Measurements from ENCODE around the gene BLACAT1. TPM values are rescaled to one million over a fixed set of nuclear protein-coding genes. Genes with fewer than 3 reads are reported as not detected.

Gene BLACAT1
- total and polyA plus RNA-seq, 9 of the 15 experiments (the other 6 are each of a cell fraction or from before 2014, with no cell fraction given), result 0.10 to 5.9 (median 0.73) TPM

- TF ChIP-seq, protein P1, sequence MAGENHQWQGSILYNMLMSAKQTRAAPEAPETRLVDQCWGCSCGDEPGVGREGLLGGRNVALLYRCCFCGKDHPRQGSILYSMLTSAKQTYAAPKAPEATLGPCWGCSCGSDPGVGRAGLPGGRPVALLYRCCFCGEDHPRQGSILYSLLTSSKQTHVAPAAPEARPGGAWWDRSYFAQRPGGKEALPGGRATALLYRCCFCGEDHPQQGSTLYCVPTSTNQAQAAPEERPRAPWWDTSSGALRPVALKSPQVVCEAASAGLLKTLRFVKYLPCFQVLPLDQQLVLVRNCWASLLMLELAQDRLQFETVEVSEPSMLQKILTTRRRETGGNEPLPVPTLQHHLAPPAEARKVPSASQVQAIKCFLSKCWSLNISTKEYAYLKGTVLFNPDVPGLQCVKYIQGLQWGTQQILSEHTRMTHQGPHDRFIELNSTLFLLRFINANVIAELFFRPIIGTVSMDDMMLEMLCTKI (IDR thresholded peaks at IDR 0.05; ENCODE audit: partially characterized antibody), result no peak
Observed at GRCh38 chr1:205437570-205437969, 18.3 kb downstream of the BLACAT1 start (continued).

GRCh38 chr1:205436776-205437410 is 19.0 kb downstream of the BLACAT1 start:
- 1% methylated on average over 5 of the region's 5 CpGs for WGBS (ENCODE audit: insufficient coverage, low coverage, missing lambda C conversion rate)
- FAIRE-seq (no peak), DNase-seq (ENCODE audit: extremely low read depth in 1 of 4, low spot score in 3 of 4) (no peak), ATAC-seq (no peak)
- peaks cover 11 to 39% of the 10 kb centered on the region in 2 experiments; a peak in 3 of 5 replicates for H3K27me3 ChIP-seq (ENCODE audit: control insufficient read depth in 2 of 2, insufficient read depth in 2 of 2, low read length in 2 of 2)
- no peak overlapping the region for H2AFZ ChIP-seq (ENCODE audit: low read depth, low read length)
- H3K79me2 ChIP-seq (ENCODE audit: control insufficient read depth, insufficient read depth, low read length), result no peaks in the 10 kb centered on the region
- intact Hi-C loops (cut with micrococcal nuclease), result loop anchor here (10.0 kb wide), 1 partner anchor 82 kb away; the partner anchor contains the start of gene KLHDC8A
- no peaks in the 10 kb centered on the region for H3K9me1 ChIP-seq (ENCODE audit: control insufficient read depth, insufficient read depth, low read length)
- no peaks in the 10 kb centered on the region for H3K36me3 ChIP-seq (ENCODE audit: control insufficient read depth, insufficient read depth, low read length)
- in situ Hi-C loops (cut with MboI), result no loop called here
- H3K9me3 ChIP-seq (replicated peaks; ENCODE audit: control insufficient read depth, insufficient read depth, low read depth, low read length), result no peaks in the 10 kb centered on the region
- H3K4me2 ChIP-seq (ENCODE audit: insufficient read depth, low read length), result no peak overlapping the region
- no peak overlapping the region for H3K4me3 ChIP-seq
- TF ChIP-seq SRF (CRISPR knock-in tag; IDR thresholded peaks at IDR 0.05), result no peak
- no peak for TF ChIP-seq PCBP1 (IDR thresholded peaks at IDR 0.05; ENCODE audit: low read depth, low read length, poor library complexity, severe bottlenecking)
- TF ChIP-seq ZNF561 (CRISPR knock-in tag; conservative IDR thresholded peaks at IDR 0.05), result no peak
- no peak for TF ChIP-seq HIVEP1 (CRISPR knock-in tag; IDR thresholded peaks at IDR 0.05)
- no peak for TF ChIP-seq GTF2E2 (tag; IDR thresholded peaks at IDR 0.05)
- no peak for TF ChIP-seq HMG20B (CRISPR knock-in tag; IDR thresholded peaks at IDR 0.05)
- no peak for TF ChIP-seq ZBTB8A (IDR thresholded peaks at IDR 0.05; ENCODE audit: partially characterized antibody)
- TF ChIP-seq, protein P2, sequence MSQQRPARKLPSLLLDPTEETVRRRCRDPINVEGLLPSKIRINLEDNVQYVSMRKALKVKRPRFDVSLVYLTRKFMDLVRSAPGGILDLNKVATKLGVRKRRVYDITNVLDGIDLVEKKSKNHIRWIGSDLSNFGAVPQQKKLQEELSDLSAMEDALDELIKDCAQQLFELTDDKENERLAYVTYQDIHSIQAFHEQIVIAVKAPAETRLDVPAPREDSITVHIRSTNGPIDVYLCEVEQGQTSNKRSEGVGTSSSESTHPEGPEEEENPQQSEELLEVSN (IDR thresholded peaks at IDR 0.05; ENCODE audit: borderline replicate concordance in 1 of 2, extremely low read depth in 1 of 2, insufficient read depth in 1 of 2, insufficient read length in 1 of 2, low read depth in 1 of 2, low read length in 1 of 2, poor library complexity in 1 of 2, severe bottlenecking in 1 of 2), result no peak
- TF ChIP-seq ZSCAN29 (IDR thresholded peaks at IDR 0.05), result no peak
- no peak for TF ChIP-seq KAT7 (CRISPR knock-in tag; IDR thresholded peaks at IDR 0.05; ENCODE audit: borderline replicate concordance)
- TF ChIP-seq CHD1 (IDR thresholded peaks at IDR 0.05; ENCODE audit: low read length), result no peak
- TF ChIP-seq, protein P3, sequence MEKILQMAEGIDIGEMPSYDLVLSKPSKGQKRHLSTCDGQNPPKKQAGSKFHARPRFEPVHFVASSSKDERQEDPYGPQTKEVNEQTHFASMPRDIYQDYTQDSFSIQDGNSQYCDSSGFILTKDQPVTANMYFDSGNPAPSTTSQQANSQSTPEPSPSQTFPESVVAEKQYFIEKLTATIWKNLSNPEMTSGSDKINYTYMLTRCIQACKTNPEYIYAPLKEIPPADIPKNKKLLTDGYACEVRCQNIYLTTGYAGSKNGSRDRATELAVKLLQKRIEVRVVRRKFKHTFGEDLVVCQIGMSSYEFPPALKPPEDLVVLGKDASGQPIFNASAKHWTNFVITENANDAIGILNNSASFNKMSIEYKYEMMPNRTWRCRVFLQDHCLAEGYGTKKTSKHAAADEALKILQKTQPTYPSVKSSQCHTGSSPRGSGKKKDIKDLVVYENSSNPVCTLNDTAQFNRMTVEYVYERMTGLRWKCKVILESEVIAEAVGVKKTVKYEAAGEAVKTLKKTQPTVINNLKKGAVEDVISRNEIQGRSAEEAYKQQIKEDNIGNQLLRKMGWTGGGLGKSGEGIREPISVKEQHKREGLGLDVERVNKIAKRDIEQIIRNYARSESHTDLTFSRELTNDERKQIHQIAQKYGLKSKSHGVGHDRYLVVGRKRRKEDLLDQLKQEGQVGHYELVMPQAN (IDR thresholded peaks at IDR 0.05; ENCODE audit: borderline replicate concordance), result no peak
- BruUV-seq (replicated peaks), result no TSS peak
- peaks cover 10 to 13% of the 10 kb centered on the region in 2 experiments for H3K4me1 ChIP-seq (replicated peaks in 1 of 2; ENCODE audit: control insufficient read depth in 2 of 2, insufficient read depth in 2 of 2, low read length in 2 of 2)
- H3K9ac ChIP-seq (ENCODE audit: insufficient read depth in 1 of 2, low read depth in 2 of 2, low read length in 2 of 2), result no peak overlapping the region
- ChIA-PET CTCF (ENCODE audit: low intra/inter-chr PET ratio) (no interaction called here), POLR2A (interaction anchor here (0.9 kb wide), 1 partner anchor 18 kb away, joined by 3 read pairs; no protein-coding TSS in a partner anchor)
- no peaks in the 10 kb centered on the region; the same call in 1 of the 2 replicates for H4K20me1 ChIP-seq (replicated peaks; ENCODE audit: control insufficient read depth, insufficient read depth, low read length)
- no peak overlapping the region; the same call in 2 of the 3 replicates for H3K27ac ChIP-seq (ENCODE audit: extremely low read depth, low read depth, low read length)
